Endodermal cell (in vitro differentiated cells): ENCODE results near the gene CD81. TPM values are rescaled to one million over a fixed set of nuclear protein-coding genes. Genes with fewer than 3 reads are reported as not detected.

Source experiments
- DNase-seq: peaks from one replicate; pipeline ENCODE4 v3.0.0-alpha.2; 2017
- H3K27ac ChIP-seq: 2 replicates; pipeline ENCODE4 v1.5.1; 2013; ENCODE audit warnings: mild to moderate bottlenecking, low read depth, low read length, moderate library complexity
- H3K27me3 ChIP-seq: 2 replicates; pipeline ENCODE4 v1.6.1; 2013; ENCODE audit warnings: mild to moderate bottlenecking, low read length, moderate library complexity; ENCODE audit not compliant: insufficient read depth, control insufficient read depth, poor library complexity, severe bottlenecking
- H3K36me3 ChIP-seq: 2 replicates; pipeline ENCODE4 v1.7.0; 2013; ENCODE audit warnings: mild to moderate bottlenecking, low read length, moderate library complexity; ENCODE audit not compliant: control insufficient read depth, insufficient read depth
- H3K4me1 ChIP-seq: one replicate; pipeline ENCODE4 v1.7.0; 2013; ENCODE audit warnings: low read length; ENCODE audit not compliant: control insufficient read depth, insufficient read depth
- H3K4me3 ChIP-seq: 2 replicates; pipeline ENCODE4 v1.5.1; 2013; ENCODE audit warnings: mild to moderate bottlenecking, low read length, moderate library complexity
- H3K9ac ChIP-seq: 2 replicates; pipeline ENCODE4 v1.6.1; 2013; ENCODE audit warnings: mild to moderate bottlenecking, low read length, moderate library complexity; ENCODE audit not compliant: poor library complexity, severe bottlenecking; ENCODE audit errors: extremely low read depth
- H3K9me3 ChIP-seq: 2 replicates; pipeline ENCODE4 v1.6.1; 2013; ENCODE audit warnings: mild to moderate bottlenecking, low read length, moderate library complexity; ENCODE audit not compliant: control insufficient read depth
- H3K27ac Mint-ChIP-seq: 2 replicates; pipeline ENCODE4 v1.8.0; 2020; ENCODE audit warnings: mixed read lengths
- H3K27me3 Mint-ChIP-seq: 2 replicates; pipeline ENCODE4 v1.8.0; 2021; ENCODE audit warnings: mild to moderate bottlenecking, mixed read lengths; ENCODE audit not compliant: insufficient read depth
- H3K36me3 Mint-ChIP-seq: 2 replicates; pipeline ENCODE4 v1.8.0; 2020; ENCODE audit warnings: low read depth, mixed read lengths
- H3K4me1 Mint-ChIP-seq: 2 replicates; pipeline ENCODE4 v1.8.0; 2020; ENCODE audit warnings: mixed read lengths
- H3K4me3 Mint-ChIP-seq: 2 replicates; pipeline ENCODE4 v1.8.0; 2020; ENCODE audit warnings: mild to moderate bottlenecking, moderate library complexity, mixed read lengths
- H3K9me3 Mint-ChIP-seq: 2 replicates; pipeline ENCODE4 v1.8.0; 2020; ENCODE audit warnings: mild to moderate bottlenecking, mixed read lengths
- WGBS, 2 experiments: methylation state at CpG; one replicate each; pipeline versions ENCODE4 v1.1.5 to v1.1.7; 2013; ENCODE audit warnings: missing lambda C conversion rate in 2 of 2, mixed read lengths in 1 of 2; ENCODE audit not compliant: insufficient coverage in 1 of 2, insufficient read length in 1 of 2; 5-methylcytosine and 5-hydroxymethylcytosine counted together
- total RNA-seq, 2 donors: library from RNA; stranded (reverse); fragmentation: NEBNext Ultra II Directional in 1 of 2; extraction: Animal tissue kit (Norgen Biotek cat#: 25700) in 1 of 2; gene quantifications; 2 replicates in 1 of 2; 3 replicates in 1 of 2; pipeline ENCODE4 v1.2.1, GENCODE V29; 2021
- TF ChIP-seq, protein P1 (sequence below): fragments of 200-600 bp; sonication (generic); conservative IDR thresholded peaks from 2 replicates; pipeline ENCODE4 v1.5.0; 2021; ENCODE audit warnings: antibody characterized with exemption, mild to moderate bottlenecking

Gene CD81
- total RNA-seq, 2 donors from 2014 or later = 275 to 331 TPM

DNA sequence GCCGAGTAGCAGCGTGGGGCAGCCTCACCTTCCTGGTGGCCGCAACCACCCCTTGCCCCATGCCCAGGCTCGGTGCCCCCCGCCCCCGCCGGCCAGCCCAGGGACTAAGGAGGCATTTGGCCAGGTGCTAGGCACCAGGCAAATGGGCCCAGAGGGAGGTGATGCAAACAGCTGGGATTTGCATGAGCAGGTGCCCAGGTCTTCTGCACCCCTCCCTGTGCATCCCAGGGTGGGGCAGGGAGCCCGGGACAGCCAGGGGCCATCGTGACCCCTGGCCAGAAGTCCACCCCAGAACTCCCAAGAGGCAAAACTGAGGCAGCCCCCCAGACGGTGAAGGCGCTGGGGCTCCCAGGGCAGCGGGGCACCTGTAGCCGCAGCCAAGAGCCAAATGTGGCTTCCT lies 49.1 kb downstream of the CD81 start:
- no peaks in the 10 kb centered on the region for H3K9me3 ChIP-seq
- no peaks in the 10 kb centered on the region for H3K36me3 ChIP-seq
- no peaks in the 10 kb centered on the region for H3K36me3 Mint-ChIP-seq
- TF ChIP-seq, protein P1, sequence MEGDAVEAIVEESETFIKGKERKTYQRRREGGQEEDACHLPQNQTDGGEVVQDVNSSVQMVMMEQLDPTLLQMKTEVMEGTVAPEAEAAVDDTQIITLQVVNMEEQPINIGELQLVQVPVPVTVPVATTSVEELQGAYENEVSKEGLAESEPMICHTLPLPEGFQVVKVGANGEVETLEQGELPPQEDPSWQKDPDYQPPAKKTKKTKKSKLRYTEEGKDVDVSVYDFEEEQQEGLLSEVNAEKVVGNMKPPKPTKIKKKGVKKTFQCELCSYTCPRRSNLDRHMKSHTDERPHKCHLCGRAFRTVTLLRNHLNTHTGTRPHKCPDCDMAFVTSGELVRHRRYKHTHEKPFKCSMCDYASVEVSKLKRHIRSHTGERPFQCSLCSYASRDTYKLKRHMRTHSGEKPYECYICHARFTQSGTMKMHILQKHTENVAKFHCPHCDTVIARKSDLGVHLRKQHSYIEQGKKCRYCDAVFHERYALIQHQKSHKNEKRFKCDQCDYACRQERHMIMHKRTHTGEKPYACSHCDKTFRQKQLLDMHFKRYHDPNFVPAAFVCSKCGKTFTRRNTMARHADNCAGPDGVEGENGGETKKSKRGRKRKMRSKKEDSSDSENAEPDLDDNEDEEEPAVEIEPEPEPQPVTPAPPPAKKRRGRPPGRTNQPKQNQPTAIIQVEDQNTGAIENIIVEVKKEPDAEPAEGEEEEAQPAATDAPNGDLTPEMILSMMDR = no peak
- H3K4me1 ChIP-seq = no peaks in the 10 kb centered on the region
- no peaks in the 10 kb centered on the region for H3K4me1 Mint-ChIP-seq
- no peak for DNase-seq
- H3K27me3 Mint-ChIP-seq = peaks cover 5% of the 10 kb centered on the region
- 91 to 95% methylated on average over 9 to 13 of the region's 13 CpGs for WGBS, 2 experiments
- H3K9ac ChIP-seq = no peak overlapping the region
- H3K27ac Mint-ChIP-seq = no peak overlapping the region
- H3K4me3 Mint-ChIP-seq = no peak overlapping the region
- no peak overlapping the region for H3K27ac ChIP-seq
- no peak overlapping the region for H3K4me3 ChIP-seq
- H3K27me3 ChIP-seq = no peaks in the 10 kb centered on the region
- no peaks in the 10 kb centered on the region for H3K9me3 Mint-ChIP-seq

DNA sequence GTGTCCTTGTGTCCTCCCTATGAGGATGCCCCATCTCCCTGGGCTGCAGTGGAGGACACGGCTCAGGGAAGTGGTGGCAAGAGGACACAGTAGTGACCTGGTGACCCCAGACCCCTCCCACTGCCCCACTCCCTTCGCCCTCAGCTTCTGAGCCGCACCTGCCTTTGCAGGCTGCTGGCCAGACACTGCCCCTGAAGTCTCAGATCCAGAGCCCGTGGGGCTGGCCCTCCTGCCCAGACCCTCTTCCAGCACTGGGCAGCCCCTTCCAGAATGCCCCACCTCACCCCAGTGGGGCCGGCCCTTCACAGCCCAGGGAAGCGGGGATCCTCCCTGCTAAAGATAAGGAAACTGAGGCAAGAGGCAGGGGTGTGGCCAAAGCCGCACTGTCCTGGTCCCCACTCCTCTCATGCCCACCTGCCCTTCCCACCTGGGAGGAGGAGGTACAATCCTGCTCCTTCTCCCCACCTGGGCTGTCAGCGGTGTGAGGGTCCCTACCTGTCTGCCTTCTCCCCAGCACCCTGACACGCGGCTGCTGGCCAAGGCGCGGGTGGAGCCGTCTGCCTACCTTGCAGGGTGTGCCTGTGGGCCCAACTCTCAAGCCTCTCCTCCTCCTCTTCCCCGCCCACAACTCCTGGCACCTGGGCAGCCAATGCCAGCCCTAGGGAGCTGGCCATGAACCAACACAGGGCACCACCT lies 49.9 kb downstream of the CD81 start:
- H3K27ac Mint-ChIP-seq = no peak overlapping the region
- TF ChIP-seq, protein P1 = no peak
- H3K27me3 Mint-ChIP-seq = peaks cover 9% of the 10 kb centered on the region
- no peak for DNase-seq
- WGBS, 2 experiments = 83 to 88% methylated on average over 2 to 14 of the region's 14 CpGs
- Histone ChIP-seq H3K4me1 (no peaks in the 10 kb centered on the region), H3K9ac (no peak overlapping the region), H3K9me3 (no peaks in the 10 kb centered on the region), H3K27ac (no peak overlapping the region), H3K36me3 (no peaks in the 10 kb centered on the region), H3K4me3 (no peak overlapping the region), H3K27me3 (no peaks in the 10 kb centered on the region)
- H3K4me3 Mint-ChIP-seq = no peak overlapping the region
- H3K36me3 Mint-ChIP-seq = no peaks in the 10 kb centered on the region
- no peaks in the 10 kb centered on the region for H3K9me3 Mint-ChIP-seq
- no peaks in the 10 kb centered on the region for H3K4me1 Mint-ChIP-seq

DNA sequence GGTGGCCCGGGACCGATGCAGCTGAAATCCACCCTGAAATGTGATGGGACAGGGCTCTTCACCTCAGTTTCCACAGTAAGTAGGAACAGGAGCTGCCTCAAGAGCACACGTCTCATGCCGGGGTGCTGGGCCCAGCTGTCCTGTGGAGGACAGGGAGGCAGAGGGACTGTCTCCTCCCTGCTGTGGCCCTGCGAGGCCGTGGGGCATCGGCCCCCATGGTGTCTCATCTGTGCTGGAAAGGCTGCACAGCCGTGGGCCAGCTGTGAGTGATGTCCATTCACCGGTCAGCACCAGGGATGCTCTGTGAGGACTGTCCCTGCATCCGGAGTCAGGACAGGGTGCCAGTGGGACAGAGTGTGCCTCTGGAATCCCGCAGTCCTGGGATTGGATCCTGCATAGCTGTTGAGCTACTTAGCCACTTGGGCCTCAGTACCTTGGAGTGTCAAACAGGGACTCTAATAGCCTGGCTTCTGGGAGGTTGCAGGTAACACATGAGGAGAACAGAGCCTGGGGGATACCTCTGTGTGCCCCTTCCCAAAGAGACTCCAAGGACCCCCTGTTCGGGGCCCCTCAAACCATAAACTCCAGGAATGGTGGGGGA lies 50.7 kb downstream of the CD81 start:
- Mint-ChIP-seq H3K27me3 (peaks cover 9% of the 10 kb centered on the region), H3K9me3 (no peaks in the 10 kb centered on the region), H3K27ac (no peak overlapping the region), H3K4me1 (no peaks in the 10 kb centered on the region), H3K36me3 (no peaks in the 10 kb centered on the region), H3K4me3 (no peak overlapping the region)
- Histone ChIP-seq H3K4me3 (no peak overlapping the region), H3K27ac (no peak overlapping the region), H3K36me3 (no peaks in the 10 kb centered on the region), H3K4me1 (no peaks in the 10 kb centered on the region), H3K9me3 (no peaks in the 10 kb centered on the region), H3K9ac (no peak overlapping the region), H3K27me3 (no peaks in the 10 kb centered on the region)
- TF ChIP-seq, protein P1 = no peak
- no peak for DNase-seq
- WGBS, 2 experiments = 81 to 82% methylated on average over 11 to 12 of the region's 12 CpGs
